Stimulated activated naive CD4-positive, alpha-beta T cell treated with Interleukin-2 at 50 U/mL for 16 hours (primary cell): ENCODE results near the gene ZCCHC9.
"Not testable (repeated sequence)": the region's sequence is repeated elsewhere in the genome, so short reads cannot be mapped to it uniquely, and the experiment has no call there.

Source experiments
- DNase-seq: peaks from one replicate; lab custom pipeline; 2025; lab: John Stamatoyannopoulos, UW

ZCCHC9 gene

GRCh38 chr5:81305785-81306184 lies 4.4 kb downstream of the ZCCHC9 start:
- DNase-seq = no peak

- no peak for DNase-seq
These were observed 7.4 kb downstream of the ZCCHC9 start for GRCh38 chr5:81308836-81309235.

GRCh38 chr5:81310402-81311063 lies 9.1 kb downstream of the ZCCHC9 start:
- DNase-seq = no peak

- no peak for DNase-seq
These were observed 11.9 kb downstream of the ZCCHC9 start for GRCh38 chr5:81313278-81313677.

DNA sequence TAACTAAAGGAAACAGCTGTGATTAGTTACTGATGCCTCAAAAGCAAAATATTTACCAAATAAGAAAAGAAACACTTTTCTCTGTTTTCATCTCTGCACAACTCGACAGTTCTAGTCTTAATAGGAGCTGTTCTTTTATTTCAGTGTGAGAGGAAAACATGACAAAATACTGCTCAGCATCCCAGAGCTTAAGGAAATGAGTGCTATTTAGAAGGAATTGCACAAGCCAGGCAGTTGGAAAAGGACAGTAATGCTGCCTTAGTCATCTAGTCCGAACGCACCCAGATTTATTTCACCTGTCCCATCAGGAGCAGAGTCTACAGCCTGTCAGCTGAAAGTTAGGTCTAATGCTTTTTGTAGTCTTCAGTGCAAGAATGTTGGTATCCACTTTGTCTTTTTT lies 12.3 kb downstream of the ZCCHC9 start:
- DNase-seq = no peak

DNA sequence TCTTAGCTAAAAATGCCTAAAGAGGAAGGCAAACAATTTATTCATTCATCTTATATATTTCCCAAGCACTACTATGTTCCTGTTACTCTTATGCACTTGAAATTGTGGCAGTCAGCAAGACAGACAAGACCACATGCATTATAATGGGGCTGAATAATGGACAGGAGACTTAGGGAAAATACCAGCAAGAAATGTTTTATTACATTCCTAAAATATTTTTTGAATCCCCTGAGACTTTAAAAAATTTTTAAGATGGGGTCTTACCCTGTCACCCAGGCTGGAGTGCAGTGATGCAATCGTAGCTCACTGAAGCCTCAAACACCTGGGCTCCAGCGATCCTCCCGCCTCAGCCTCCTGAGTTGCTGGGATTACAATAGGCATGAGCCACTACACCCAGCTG lies 13.2 kb downstream of the ZCCHC9 start:
- DNase-seq = no peak

DNA sequence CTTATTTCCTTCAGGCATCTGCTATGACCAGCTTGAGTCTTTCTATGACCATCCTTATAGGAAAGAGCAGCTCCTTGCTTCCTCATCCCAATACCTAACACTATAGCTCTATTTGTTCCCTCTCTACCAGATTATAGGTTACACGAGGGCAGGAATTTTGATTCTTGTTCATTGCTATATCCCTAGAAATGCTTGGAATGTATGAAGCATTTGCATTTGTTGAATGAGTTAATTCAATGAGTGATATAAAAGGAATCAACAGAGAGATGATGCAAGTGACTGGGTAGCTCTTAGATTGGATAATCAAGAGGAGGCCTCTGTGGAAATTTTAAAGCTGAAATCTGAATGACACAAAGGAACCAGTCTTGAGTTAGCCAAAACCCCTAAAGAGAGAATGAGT lies 13.9 kb downstream of the ZCCHC9 start:
- DNase-seq = no peak

DNA sequence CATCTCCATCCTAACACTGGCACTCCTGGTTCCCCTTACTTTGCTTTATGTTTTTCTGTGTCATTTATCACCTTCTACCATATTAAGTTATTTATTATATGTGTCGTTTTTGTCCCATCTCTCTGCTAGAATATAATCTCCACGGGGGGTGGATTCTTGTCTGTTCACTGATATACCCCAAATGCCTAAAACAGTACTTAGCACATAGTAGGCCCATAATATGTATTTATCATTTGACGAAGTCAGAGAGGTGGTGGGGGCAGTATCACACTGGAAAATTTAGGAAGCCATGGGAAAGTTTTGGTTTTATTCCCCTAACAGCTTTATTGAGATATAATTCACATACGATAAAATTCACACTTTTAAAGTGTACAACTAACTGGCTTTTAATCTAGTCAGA lies 14.4 kb downstream of the ZCCHC9 start:
- DNase-seq = no peak

DNA sequence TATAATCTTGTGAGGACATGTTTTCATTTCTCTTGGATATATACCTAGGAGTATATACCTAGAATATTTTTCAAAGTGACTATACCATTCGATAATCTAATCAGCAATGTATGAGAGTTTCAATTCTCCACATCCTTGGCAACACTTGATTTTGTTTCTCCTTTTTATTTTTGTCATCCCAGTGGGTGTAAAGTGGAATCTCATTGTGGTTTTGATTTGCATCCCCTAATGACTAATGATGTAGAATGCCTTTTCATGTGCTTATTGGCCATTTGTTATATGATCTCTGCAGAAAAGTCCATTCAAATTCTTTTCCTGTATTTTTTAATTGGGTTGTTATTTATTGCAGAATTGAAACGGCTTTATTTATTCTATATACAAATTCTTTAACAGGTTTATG lies 15.2 kb downstream of the ZCCHC9 start:
- no peak for DNase-seq

DNA sequence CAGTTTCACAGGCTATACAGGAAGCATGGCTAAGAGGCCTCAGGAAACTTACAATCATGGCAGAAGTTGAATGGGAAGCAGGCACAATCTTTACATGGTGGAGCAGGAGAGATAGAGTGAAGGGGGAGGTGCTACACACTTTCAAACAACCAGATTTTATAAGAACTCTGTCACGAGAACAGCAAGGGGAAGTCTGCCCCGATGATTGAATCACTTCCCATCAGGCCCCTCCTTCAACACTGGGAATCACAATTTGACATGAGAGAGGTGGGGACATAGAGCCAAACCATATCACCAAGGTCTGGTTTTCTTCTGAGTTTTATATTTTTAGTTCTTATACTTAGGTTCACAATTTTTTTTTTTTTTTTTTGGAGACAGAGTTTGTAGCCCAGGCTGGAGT lies 16.1 kb downstream of the ZCCHC9 start:
- DNase-seq = no peak

GRCh38 chr5:81326554-81326953 lies 25.2 kb downstream of the ZCCHC9 start:
- no peak for DNase-seq

- no peak for DNase-seq
These were observed 33.1 kb downstream of the ZCCHC9 start for GRCh38 chr5:81334304-81335061.

DNA sequence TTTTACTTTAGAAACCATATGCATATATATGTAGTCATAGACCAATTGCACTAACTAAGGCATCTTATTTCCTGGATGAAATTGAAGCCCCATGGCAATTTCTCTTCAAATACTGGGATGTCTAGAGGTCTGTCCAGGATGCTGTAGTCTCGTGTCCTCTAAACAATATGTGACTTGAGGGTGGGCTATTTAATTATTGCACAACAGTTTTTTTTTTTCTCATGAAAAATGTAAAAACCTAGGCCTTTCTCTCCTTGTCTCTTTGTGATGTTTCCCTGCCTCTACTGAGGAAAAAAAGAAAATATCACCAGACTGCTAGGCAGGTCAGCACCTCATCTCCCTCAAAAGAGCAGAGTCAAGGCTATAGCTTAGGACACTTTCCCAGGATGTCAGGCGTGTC lies 34.6 kb downstream of the ZCCHC9 start:
- DNase-seq = no peak

GRCh38 chr5:81336556-81336955 lies 35.2 kb downstream of the ZCCHC9 start:
- DNase-seq = no peak

DNA sequence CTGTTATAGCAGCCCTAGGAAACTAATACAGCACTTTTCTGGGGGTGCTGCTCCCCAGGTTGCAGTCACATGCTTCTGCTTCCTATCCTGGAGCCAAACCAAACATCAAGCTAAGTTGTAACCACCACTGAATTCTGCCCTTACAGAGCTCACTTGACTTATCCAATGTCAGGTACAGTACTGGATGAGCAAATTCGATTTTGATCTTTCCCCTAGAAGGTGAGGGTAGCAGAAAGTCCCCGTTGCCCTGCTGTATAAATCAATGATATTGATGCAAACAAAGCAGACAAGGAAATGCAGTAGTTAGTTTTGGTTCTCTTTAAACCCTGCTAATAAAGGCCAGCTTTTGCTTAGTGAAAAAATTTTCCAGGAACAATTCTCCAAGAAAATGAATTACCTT lies 36.4 kb downstream of the ZCCHC9 start:
- DNase-seq = no peak

- DNase-seq = not testable (repeated sequence)
These were observed 36.8 kb downstream of the ZCCHC9 start for GRCh38 chr5:81338213-81338612.

DNA sequence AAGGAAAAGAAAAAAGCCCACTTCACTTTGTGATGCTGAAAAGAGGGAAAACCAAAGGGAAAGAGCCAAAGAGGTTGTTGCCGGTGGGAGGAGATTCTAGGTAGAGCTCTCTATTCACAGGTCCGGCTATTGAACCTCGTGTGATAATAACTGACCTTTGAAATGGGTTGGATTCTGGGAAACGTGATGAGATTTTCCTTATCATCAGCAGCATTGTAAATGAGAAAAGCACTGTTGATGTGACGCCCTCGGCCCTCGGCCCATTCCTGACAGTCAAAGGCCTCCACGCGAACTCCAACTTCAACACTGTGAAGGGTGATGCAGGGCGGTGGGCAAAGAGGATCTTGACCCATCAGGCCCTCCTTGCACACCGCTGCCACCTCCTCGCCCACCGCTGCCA lies 43.3 kb downstream of the ZCCHC9 start:
- no peak for DNase-seq

DNA sequence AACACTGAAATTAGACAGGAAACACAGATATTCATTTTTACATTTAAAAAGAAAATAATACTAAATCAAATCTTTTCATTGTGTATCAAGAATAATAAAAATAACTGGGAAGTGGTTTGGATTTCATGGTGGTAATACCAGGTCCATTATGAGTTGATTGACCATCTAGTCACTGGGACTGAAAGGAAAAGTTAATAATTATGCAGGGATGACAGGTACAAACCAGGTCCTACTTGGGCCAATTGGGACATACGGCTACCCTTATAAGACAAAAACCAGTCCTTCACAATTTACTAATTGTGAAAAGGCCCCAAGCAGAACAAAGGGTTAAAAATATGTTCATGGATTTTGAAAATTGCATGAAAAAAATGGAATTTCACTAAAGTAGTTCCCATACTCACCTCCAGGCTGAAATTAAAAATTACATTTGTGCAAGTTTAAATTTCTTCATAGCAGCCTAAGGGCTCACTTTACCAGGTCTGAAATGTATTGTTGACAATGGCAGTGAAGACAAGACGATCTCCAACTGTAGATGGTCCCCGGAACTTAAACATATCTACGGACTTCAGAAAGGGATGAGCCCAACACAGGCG lies 44.1 kb downstream of the ZCCHC9 start:
- no peak for DNase-seq

- no peak for DNase-seq
These were observed 47.8 kb downstream of the ZCCHC9 start for GRCh38 chr5:81349161-81349560.

DNA sequence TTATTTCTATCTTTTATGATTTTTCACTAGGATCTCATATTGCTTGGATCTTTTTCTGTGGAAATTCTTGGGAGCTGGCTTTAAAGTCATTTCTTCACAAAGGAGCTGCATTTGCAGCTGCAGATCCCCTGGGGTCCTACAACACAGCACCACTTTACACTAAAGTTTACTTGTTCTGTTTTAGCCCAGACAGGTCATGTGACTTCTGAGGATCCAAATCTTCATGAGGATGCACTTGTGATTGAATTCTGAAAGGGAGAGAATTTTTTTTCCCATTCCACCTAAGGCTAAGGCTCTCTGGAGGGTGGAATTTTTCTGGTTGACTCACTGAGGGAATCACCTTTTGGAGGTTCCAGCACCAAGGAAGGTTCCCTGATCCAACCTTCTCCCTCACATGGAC lies 49.1 kb downstream of the ZCCHC9 start:
- no peak for DNase-seq

- DNase-seq = no peak
These were observed 51.8 kb downstream of the ZCCHC9 start for GRCh38 chr5:81353189-81353588.

GRCh38 chr5:81354093-81354492 lies 52.7 kb downstream of the ZCCHC9 start:
- DNase-seq = no peak
